Peyer's patch (tissue), 4 donors: ENCODE measurements around the gene FAM184A. TPM values are rescaled to one million over a fixed set of nuclear protein-coding genes. Genes with fewer than 3 reads are reported as not detected.
A peak's percentile ranks its signal among the peaks of the same experiment; 100 is the strongest.

ENCODE experiments used
- DNase-seq, 3 donors: peaks; one replicate each; pipeline ENCODE4 v3.0.0-alpha.2; 2017 to 2019
- H3K27ac ChIP-seq, 4 donors: fragments of 200-600 bp; sonication (generic); one replicate each; pipeline ENCODE4 v1.5.1; 2016 to 2019
- H3K27me3 ChIP-seq, 2 donors: fragments of 200-600 bp; sonication (generic); one replicate each; pipeline ENCODE4 v1.5.1; 2019
- H3K36me3 ChIP-seq, 3 donors: fragments of 200-600 bp; sonication (generic); one replicate each; pipeline ENCODE4 v1.5.1; 2016 to 2019
- H3K4me1 ChIP-seq, 4 donors: fragments of 200-600 bp; sonication (generic); one replicate each; pipeline ENCODE4 v1.5.1; 2016 to 2019
- H3K4me3 ChIP-seq, 4 donors: fragments of 200-600 bp; sonication (generic); 1 replicate in 3 of 4; 2 replicates in 1 of 4; pipeline ENCODE4 v1.5.1; 2016 to 2019; ENCODE audit warnings: mild to moderate bottlenecking in 1 of 4
- H3K9me3 ChIP-seq, 4 donors: fragments of 200-600 bp; sonication (generic); one replicate each; pipeline ENCODE4 v1.5.1; 2016 to 2019; ENCODE audit warnings: mild to moderate bottlenecking in 1 of 4
- CTCF ChIP-seq, 6 experiments: fragments of 450-650 bp in 4 of 6; fragments of 200-600 bp in 2 of 6; sonication (generic) in 1 of 6; IDR thresholded peaks; one replicate each; pipeline ENCODE4 v1.5.1; 2017 to 2019; ENCODE audit warnings: antibody characterized with exemption in 6 of 6, mild to moderate bottlenecking in 3 of 6, moderate library complexity in 1 of 6
- POLR2A ChIP-seq, 2 donors: fragments of 450-650 bp; IDR thresholded peaks; one replicate each; pipeline ENCODE4 v1.5.1; 2017; ENCODE audit warnings: antibody characterized with exemption in 2 of 2, mild to moderate bottlenecking in 2 of 2, moderate library complexity in 2 of 2
- total RNA-seq, 4 donors: library from RNA; depleted of rRNA; stranded (reverse); fragments of >200 nt; gene quantifications; one replicate each; pipeline ENCODE4 v1.1.0, GENCODE V29; 2016

Gene FAM184A
- total RNA-seq, 4 donors from 2014 or later = 2.7 to 11.9 (median 8.8) TPM

GRCh38 chr6:119113961-119114360 lies 35.5 kb upstream of the FAM184A start:
- Histone ChIP-seq H3K27me3 (no peaks in the 10 kb centered on the region), H3K9me3 (no peaks in the 10 kb centered on the region), H3K4me3 (no peak overlapping the region), H3K27ac (no peak overlapping the region), H3K4me1 (no peaks in the 10 kb centered on the region), H3K36me3 (no peaks in the 10 kb centered on the region)
- TF ChIP-seq POLR2A (IDR thresholded peaks at IDR 0.05) = no peak
- no peak for TF ChIP-seq CTCF (IDR thresholded peaks at IDR 0.05)
- no peak for DNase-seq

- TF ChIP-seq CTCF (IDR thresholded peaks at IDR 0.05) (no peak), POLR2A (IDR thresholded peaks at IDR 0.05) (no peak)
- H3K27ac ChIP-seq = no peak overlapping the region
- no peaks in the 10 kb centered on the region for H3K9me3 ChIP-seq
- no peaks in the 10 kb centered on the region for H3K4me1 ChIP-seq
- H3K27me3 ChIP-seq = no peaks in the 10 kb centered on the region
- no peak for DNase-seq
- no peaks in the 10 kb centered on the region for H3K36me3 ChIP-seq
- no peak overlapping the region for H3K4me3 ChIP-seq
Observed at GRCh38 chr6:119112812-119113530, 34.5 kb upstream of the FAM184A start.

- Histone ChIP-seq H3K36me3 (no peaks in the 10 kb centered on the region), H3K4me1 (no peaks in the 10 kb centered on the region), H3K9me3 (no peaks in the 10 kb centered on the region), H3K27ac (no peak overlapping the region), H3K27me3 (no peaks in the 10 kb centered on the region), H3K4me3 (no peak overlapping the region)
- DNase-seq = peak in 2 of 3 donors; percentile 18 to 60
- TF ChIP-seq CTCF (IDR thresholded peaks at IDR 0.05) (peak; percentile 13 to 86 (median 67)), POLR2A (IDR thresholded peaks at IDR 0.05) (no peak)
Observed at GRCh38 chr6:119110601-119111548, 32.4 kb upstream of the FAM184A start.

- Histone ChIP-seq H3K4me1 (no peaks in the 10 kb centered on the region), H3K4me3 (no peak overlapping the region), H3K27me3 (no peaks in the 10 kb centered on the region), H3K27ac (no peak overlapping the region), H3K9me3 (no peaks in the 10 kb centered on the region), H3K36me3 (no peaks in the 10 kb centered on the region)
- DNase-seq = no peak
- TF ChIP-seq POLR2A (IDR thresholded peaks at IDR 0.05) = no peak
- TF ChIP-seq CTCF (IDR thresholded peaks at IDR 0.05) = no peak
Observed at GRCh38 chr6:119109654-119110325, 31.3 kb upstream of the FAM184A start.

GRCh38 chr6:119108076-119108475 lies 29.6 kb upstream of the FAM184A start:
- no peak for DNase-seq

More at GRCh38 chr6:119108076-119108475, 29.6 kb upstream of the FAM184A start:
- no peaks in the 10 kb centered on the region for H3K9me3 ChIP-seq
- no peak for TF ChIP-seq CTCF (IDR thresholded peaks at IDR 0.05)
- TF ChIP-seq POLR2A (IDR thresholded peaks at IDR 0.05) = no peak
- no peak overlapping the region for H3K27ac ChIP-seq
- no peak overlapping the region for H3K4me3 ChIP-seq
- H3K4me1 ChIP-seq = no peaks in the 10 kb centered on the region
- H3K27me3 ChIP-seq = no peaks in the 10 kb centered on the region
- H3K36me3 ChIP-seq = no peaks in the 10 kb centered on the region
